ENCODE data around the gene SEPTIN8. TPM values are rescaled to one million over a fixed set of nuclear protein-coding genes. Genes with fewer than 3 reads are reported as not detected.

Gene SEPTIN8
- total RNA-seq, 1 donor from 2014 or later, result 127 TPM

DNA sequence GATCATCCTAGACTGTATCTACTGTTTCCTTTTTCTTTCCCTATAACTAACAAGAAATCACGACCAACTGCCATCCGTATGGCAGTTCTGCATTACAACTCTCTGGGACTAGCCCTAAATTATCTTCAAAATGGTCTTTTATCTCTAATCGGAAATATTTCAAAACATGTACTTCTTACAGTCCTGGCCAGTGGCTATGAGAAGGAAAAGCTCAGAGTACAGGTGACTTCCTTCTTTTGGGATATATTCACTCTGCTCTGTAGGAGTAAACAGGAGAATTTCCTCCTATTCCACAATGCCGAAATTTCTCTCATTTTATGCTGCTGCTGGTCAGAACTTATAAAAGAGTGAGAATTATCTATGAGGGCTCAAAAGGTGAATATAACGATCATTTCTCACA, 1.8 kb upstream of the SEPTIN8 start:
- TF ChIP-seq, protein P1, sequence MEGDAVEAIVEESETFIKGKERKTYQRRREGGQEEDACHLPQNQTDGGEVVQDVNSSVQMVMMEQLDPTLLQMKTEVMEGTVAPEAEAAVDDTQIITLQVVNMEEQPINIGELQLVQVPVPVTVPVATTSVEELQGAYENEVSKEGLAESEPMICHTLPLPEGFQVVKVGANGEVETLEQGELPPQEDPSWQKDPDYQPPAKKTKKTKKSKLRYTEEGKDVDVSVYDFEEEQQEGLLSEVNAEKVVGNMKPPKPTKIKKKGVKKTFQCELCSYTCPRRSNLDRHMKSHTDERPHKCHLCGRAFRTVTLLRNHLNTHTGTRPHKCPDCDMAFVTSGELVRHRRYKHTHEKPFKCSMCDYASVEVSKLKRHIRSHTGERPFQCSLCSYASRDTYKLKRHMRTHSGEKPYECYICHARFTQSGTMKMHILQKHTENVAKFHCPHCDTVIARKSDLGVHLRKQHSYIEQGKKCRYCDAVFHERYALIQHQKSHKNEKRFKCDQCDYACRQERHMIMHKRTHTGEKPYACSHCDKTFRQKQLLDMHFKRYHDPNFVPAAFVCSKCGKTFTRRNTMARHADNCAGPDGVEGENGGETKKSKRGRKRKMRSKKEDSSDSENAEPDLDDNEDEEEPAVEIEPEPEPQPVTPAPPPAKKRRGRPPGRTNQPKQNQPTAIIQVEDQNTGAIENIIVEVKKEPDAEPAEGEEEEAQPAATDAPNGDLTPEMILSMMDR (IDR thresholded peaks at IDR 0.05), result no peak
- H3K4me1 Mint-ChIP-seq (ENCODE audit: low read depth), result peaks cover 40% of the 10 kb centered on the region
- H3K27me3 Mint-ChIP-seq (ENCODE audit: low read depth), result peaks cover 3% of the 10 kb centered on the region
- DNase-seq (ENCODE audit: low spot score), result no peak
- H3K9me3 Mint-ChIP-seq (ENCODE audit: low read depth), result no peaks in the 10 kb centered on the region
- no peak overlapping the region for H3K4me3 Mint-ChIP-seq (ENCODE audit: unreplicated experiment)
- H3K36me3 Mint-ChIP-seq (ENCODE audit: low read depth), result no peaks in the 10 kb centered on the region
- H3K27ac Mint-ChIP-seq (ENCODE audit: unreplicated experiment), result no peak overlapping the region

DNA sequence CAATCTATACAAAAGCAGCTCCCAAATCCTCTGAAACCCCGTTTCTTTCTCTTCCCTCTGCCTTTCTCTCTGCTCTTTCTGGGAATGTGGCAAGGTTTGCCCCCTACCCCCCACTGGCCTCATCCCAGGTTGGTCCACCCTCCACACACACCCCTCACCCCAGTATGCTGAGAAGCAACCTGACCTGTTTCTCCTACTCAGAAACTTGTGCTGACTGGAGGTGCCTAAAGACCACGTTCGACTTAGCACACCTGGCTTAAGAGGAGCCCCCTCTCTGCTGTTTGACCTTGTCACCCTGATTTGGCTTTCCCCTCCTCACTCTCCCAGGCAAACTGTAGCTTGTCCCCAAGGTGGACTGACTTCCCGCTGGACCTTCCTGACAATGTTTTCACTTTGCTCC, 1.1 kb upstream of the SEPTIN8 start:
- no peak for DNase-seq (ENCODE audit: low spot score)
- peaks cover 47% of the 10 kb centered on the region for H3K4me1 Mint-ChIP-seq (ENCODE audit: low read depth)
- no peaks in the 10 kb centered on the region for H3K36me3 Mint-ChIP-seq (ENCODE audit: low read depth)
- peak overlapping the region; percentile 70 for H3K4me3 Mint-ChIP-seq (ENCODE audit: unreplicated experiment)
- TF ChIP-seq, protein P1 (IDR thresholded peaks at IDR 0.05), result no peak
- no peaks in the 10 kb centered on the region for H3K9me3 Mint-ChIP-seq (ENCODE audit: low read depth)
- H3K27ac Mint-ChIP-seq (ENCODE audit: unreplicated experiment), result no peak overlapping the region
- H3K27me3 Mint-ChIP-seq (ENCODE audit: low read depth), result peaks cover 3% of the 10 kb centered on the region

DNA sequence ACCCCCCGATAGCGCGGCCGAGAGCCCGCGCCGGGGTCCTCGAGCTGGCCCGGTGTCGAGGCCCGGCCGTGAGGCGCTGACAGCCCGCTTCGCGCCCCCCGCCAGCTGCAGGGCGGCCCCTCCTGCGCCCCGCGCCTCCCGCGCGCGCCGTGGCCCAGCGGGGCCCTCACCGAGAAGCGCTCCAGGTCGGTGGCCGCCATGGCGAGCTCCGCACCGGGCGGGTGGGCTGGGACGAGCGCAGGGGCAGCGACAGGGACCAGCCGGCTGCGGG, 166 bp downstream of the SEPTIN8 start:
- peaks cover 54% of the 10 kb centered on the region for H3K4me1 Mint-ChIP-seq (ENCODE audit: low read depth)
- no peaks in the 10 kb centered on the region for H3K36me3 Mint-ChIP-seq (ENCODE audit: low read depth)
- no peak overlapping the region for H3K4me3 Mint-ChIP-seq (ENCODE audit: unreplicated experiment)

DNA sequence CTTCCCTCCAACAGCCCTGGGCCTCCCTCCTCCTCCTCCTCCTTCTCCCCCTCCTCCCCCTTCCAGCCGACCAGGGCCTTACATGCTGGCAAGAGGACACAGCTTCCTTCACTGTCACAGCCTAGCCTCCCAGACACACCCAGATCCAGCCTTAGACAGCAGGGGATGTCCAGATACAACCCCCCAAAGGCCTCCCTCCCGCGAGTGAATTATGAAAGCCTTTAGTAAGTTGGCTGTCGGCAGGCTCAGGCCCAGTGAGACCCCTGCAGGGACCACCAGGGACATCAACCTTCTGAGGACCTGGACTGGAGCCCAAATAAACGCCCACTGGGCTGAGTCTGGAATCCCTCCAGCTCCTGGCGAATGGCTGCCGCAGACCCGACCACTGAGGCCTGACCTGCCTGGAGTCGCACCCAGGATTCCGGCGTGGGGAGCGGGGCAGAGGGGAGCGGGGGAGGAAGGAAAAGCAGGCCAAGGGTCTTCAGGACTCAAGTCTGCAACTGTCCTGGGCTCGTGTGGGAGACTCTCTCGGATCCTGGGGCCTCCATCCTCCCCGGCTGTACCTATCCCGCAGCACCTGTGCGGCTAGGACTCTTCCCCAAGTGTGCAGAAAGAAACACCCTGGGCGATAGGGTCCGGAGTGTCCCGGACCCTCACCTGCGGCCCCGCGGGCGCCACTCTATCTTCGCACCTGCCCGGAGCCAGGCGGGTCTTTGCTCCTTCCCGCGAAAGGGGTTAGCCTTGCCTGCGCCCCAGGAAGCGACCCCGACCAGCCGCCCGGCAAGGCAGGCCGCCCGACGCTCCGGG, 705 bp downstream of the SEPTIN8 start:
- Mint-ChIP-seq H3K4me1 (ENCODE audit: low read depth) (peaks cover 58% of the 10 kb centered on the region), H3K36me3 (ENCODE audit: low read depth) (no peaks in the 10 kb centered on the region), H3K27ac (ENCODE audit: unreplicated experiment) (peak overlapping the region; percentile 89), H3K27me3 (ENCODE audit: low read depth) (peaks cover 2% of the 10 kb centered on the region), H3K4me3 (ENCODE audit: unreplicated experiment) (peak overlapping the region; percentile 80), H3K9me3 (ENCODE audit: low read depth) (no peaks in the 10 kb centered on the region)
- TF ChIP-seq, protein P1 (IDR thresholded peaks at IDR 0.05), result no peak
- DNase-seq (ENCODE audit: low spot score), result peak; percentile 65

More for the DNA sequence above, 166 bp downstream of the SEPTIN8 start:
- H3K9me3 Mint-ChIP-seq (ENCODE audit: low read depth), result no peaks in the 10 kb centered on the region
- TF ChIP-seq, protein P1 (IDR thresholded peaks at IDR 0.05), result no peak
- no peak overlapping the region for H3K27ac Mint-ChIP-seq (ENCODE audit: unreplicated experiment)
- DNase-seq (ENCODE audit: low spot score), result no peak
- peaks cover 3% of the 10 kb centered on the region for H3K27me3 Mint-ChIP-seq (ENCODE audit: low read depth)

DNA sequence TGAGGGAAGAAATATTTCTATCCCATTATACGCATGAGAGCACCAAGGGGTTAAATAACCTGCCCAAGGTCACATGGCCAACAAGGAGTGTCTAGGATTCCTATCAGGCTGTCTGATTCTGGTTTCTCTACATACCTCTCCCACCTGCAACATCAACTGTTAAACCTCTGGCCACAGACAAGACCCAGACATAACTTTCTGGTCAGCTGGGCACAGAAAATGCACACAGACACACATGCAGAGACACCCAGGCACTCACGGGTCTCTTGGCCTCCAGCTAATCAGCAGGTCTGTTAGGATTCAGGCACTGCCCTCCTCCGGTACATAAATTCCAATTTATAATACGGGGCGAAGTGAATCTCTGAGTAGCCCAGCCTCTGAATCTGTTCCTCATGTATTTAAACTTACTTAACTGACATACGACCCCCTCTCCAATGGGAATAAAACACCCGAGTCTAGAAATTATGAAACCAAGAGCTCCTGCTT, 1.5 kb downstream of the SEPTIN8 start:
- Mint-ChIP-seq H3K27me3 (ENCODE audit: low read depth) (peaks cover 2% of the 10 kb centered on the region), H3K36me3 (ENCODE audit: low read depth) (no peaks in the 10 kb centered on the region), H3K4me3 (ENCODE audit: unreplicated experiment) (peak overlapping the region; percentile 80), H3K4me1 (ENCODE audit: low read depth) (peaks cover 66% of the 10 kb centered on the region), H3K9me3 (ENCODE audit: low read depth) (no peaks in the 10 kb centered on the region), H3K27ac (ENCODE audit: unreplicated experiment) (peak overlapping the region; percentile 89)
- peak; percentile 30 for DNase-seq (ENCODE audit: low spot score)
- TF ChIP-seq, protein P1 (IDR thresholded peaks at IDR 0.05), result no peak
